GM21529 (cell line): ENCODE data around the gene ZBTB1.
"Not testable (repeated sequence)": the region's sequence is repeated elsewhere in the genome, so short reads cannot be mapped to it uniquely, and the experiment has no call there.

Experiments
- ATAC-seq: cut with Tn5 transposase; IDR thresholded peaks from one replicate; pipeline ENCODE4 v1.9.1; 2021; ENCODE audit not compliant: unreplicated experiment

Gene ZBTB1

GRCh38 chr14:64563696-64564095 is 59.1 kb downstream of the ZBTB1 start:
- no peak for ATAC-seq

DNA sequence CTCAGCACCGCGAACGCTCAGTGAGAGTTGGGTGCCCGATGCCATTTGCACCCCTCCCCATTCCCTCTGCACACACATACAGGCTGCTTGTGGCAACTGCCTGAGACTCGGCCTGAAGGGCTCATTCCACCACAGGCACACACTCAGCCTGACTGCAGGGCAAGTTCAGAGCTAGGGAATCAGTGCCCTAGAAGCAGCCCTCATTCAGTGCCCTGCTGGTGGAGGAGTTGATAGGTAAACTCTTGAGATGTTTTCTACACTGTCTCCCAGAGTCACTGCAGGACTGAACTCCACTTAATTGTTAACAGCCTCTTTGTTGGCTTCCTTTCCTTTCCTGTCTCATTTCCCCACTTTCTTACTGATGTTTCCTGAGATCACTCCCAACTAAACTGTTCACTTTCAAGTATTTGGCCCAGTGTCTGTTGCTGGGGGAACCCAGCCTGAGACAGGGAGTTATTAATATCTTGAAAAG is 62.1 kb downstream of the ZBTB1 start:
- ATAC-seq, result no peak

GRCh38 chr14:64569138-64569631 is 64.6 kb downstream of the ZBTB1 start:
- ATAC-seq, result no peak

DNA sequence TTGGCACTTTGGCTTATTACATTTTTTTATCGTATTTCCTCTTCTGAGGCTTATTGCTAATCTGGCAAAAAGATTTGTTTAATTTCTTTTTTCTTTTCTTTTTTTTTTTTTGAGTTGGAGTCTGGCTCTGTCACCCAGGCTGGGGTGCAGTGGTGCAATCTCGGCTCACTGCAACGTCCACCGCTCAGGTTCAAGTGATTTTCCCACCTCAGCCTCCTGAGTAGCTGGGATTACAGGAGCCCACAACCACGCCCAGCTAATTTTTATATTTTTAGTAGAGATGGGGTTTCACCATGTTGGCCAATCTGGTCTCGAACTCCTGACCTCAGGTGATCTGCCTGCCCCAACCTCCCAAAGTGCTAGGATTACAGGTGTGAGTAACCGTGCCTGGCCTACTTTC is 65.1 kb downstream of the ZBTB1 start:
- not testable (repeated sequence) for ATAC-seq

GRCh38 chr14:64572386-64573104 is 68.0 kb downstream of the ZBTB1 start:
- ATAC-seq, result no peak

- ATAC-seq, result no peak
Observed at GRCh38 chr14:64573109-64573508, 68.5 kb downstream of the ZBTB1 start.
